Left forelimb (tissue), 1 donor: Measurements from ENCODE around the gene ZSCAN32.

Experiments
- DNase-seq: peaks from one replicate; pipeline ENCODE4 v3.0.0-alpha.2; 2018; ENCODE audit warnings: low spot score

ZSCAN32 gene

GRCh38 chr16:3356118-3356517 lies 44.7 kb downstream of the ZSCAN32 start:
- DNase-seq, result no peak

DNA sequence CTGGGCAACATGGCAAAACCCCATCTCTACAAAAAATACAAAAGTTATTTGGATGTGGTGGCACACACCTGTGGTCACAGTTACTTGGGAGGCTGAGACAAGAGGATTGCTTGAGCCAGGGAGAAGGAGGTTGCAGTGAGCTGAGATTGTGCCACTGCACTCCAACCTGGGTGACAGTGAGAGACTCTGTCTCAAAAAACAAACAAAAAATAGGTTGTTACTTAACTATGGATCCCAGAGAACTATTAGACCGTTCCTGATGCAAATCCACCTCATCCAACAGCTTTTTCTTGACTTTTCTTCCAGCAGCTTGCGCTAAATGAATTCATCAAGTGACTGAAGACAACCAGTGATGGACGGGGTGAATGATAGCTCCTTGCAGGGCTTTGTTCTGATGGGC lies 45.2 kb downstream of the ZSCAN32 start, which contains the start of gene OR2C1:
TSS of gene OR2C1 (plus strand) at position 301 of the 400 bp plus-strand sequence. CDS start at position 353, 52 bp downstream.
- no peak for DNase-seq

DNA sequence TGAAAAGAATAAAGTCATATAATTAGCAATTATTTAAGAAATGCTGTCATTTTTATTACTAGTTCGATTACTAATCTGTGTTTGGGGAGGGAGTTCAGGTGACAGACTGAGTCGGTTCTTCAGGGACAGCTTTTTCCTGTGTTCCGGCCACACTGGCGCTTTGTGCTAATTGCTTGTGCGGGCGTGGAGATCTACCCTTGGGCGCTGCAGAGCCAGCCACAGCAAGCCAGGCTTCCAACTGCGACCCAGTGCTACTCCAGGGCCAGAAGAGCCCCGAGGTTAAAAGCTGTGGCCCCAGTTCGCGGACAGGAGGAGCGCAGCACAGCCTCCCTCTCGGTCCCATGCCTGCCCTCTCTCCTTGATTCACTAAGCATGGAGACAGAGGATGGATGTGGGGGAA lies 51.6 kb downstream of the ZSCAN32 start:
- DNase-seq, result no peak

DNA sequence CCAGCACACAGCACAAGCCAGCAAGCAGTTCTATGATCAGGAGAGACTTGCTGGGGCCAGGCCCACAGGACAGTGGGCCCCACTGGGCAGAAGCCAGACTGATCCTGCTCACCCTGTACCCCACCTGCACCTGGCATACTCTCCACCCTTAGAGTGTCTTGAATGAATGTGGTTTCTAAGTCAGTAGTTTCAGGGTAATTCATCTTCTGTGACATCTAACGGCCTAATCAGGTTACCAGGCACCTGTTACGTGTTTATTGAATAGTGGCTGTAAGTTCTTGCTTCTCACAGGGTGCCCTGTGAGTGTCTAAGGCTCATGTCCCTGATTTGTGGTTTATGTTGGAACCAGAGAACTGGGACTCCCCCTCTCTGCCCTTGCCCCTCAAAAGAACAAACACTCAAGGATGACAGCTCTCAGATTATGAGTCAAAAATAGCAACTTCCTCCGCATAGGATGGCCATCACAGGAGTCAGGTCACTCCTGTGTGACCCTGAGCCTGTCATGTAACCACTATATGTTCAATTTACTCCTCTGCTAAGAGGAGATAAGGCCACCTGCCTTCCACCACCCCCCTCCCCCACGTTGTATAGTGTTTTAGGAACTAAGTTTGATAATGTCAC lies 52.1 kb downstream of the ZSCAN32 start:
- DNase-seq, result no peak

GRCh38 chr16:3347586-3347985 lies 53.2 kb downstream of the ZSCAN32 start:
- no peak for DNase-seq

- DNase-seq, result no peak
These were observed 54.8 kb downstream of the ZSCAN32 start for GRCh38 chr16:3346041-3346440.
